Measurements from ENCODE around the gene CSTPP1. TPM values are rescaled to one million over a fixed set of nuclear protein-coding genes. Genes with fewer than 3 reads are reported as not detected.
A peak's percentile ranks its signal among the peaks of the same experiment; 100 is the strongest.

Gene CSTPP1
- total and polyA plus RNA-seq, 2 donors (not counting 1 experiment from before 2014, with no cell fraction given): 15.5 to 34.1 TPM

DNA sequence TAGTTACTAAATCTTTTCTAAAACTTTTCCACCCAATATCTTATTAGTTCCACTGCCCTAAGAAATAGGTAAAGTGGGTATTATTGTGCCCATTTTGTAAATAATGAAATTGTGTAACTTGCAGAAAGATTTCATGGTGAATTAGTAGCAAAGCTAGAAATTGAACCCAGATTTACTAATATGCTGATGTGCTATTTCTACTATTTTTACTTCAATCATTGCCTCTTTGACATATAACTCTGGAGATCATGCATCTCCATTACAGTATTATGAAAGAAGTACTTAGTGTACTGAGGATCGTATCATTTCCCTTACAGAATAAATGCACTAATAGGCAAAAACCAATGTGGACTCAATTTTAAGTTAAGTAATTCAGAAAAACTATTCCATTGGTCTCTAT lies 119.0 kb downstream of the CSTPP1 start:
- no peak for DNase-seq (ENCODE audit: low read depth in 2 of 2)
- no peak overlapping the region for H3K9ac ChIP-seq (ENCODE audit: insufficient read depth, low read length)
- H3K4me3 ChIP-seq (replicated peaks in 1 of 4; ENCODE audit: control extremely low read depth in 1 of 4, insufficient read depth in 1 of 4, low read depth in 3 of 4, low read length in 4 of 4): no peak overlapping the region
- TF ChIP-seq EZH2 (IDR thresholded peaks at IDR 0.05; ENCODE audit: low read length, missing control alignments): no peak
- TF ChIP-seq, protein P1, sequence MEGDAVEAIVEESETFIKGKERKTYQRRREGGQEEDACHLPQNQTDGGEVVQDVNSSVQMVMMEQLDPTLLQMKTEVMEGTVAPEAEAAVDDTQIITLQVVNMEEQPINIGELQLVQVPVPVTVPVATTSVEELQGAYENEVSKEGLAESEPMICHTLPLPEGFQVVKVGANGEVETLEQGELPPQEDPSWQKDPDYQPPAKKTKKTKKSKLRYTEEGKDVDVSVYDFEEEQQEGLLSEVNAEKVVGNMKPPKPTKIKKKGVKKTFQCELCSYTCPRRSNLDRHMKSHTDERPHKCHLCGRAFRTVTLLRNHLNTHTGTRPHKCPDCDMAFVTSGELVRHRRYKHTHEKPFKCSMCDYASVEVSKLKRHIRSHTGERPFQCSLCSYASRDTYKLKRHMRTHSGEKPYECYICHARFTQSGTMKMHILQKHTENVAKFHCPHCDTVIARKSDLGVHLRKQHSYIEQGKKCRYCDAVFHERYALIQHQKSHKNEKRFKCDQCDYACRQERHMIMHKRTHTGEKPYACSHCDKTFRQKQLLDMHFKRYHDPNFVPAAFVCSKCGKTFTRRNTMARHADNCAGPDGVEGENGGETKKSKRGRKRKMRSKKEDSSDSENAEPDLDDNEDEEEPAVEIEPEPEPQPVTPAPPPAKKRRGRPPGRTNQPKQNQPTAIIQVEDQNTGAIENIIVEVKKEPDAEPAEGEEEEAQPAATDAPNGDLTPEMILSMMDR (conservative IDR thresholded peaks at IDR 0.05 in 1 of 2, IDR thresholded peaks at IDR 0.05 in 1 of 2; ENCODE audit: low read depth in 1 of 2, low read length in 2 of 2): no peak
- no peak overlapping the region for H3K4me2 ChIP-seq (ENCODE audit: extremely low read depth, insufficient read depth, low read length)
- no peak overlapping the region for H3K27ac ChIP-seq (ENCODE audit: insufficient read depth, low read length)
- no peaks in the 10 kb centered on the region for H4K20me1 ChIP-seq (ENCODE audit: control insufficient read depth, extremely low read depth, insufficient read depth, low read length)
- H3K9me3 ChIP-seq (ENCODE audit: control insufficient read depth, insufficient read depth, low read depth, low read length): no peaks in the 10 kb centered on the region
- H3K36me3 ChIP-seq (ENCODE audit: control insufficient read depth, insufficient read depth, low read length): no peaks in the 10 kb centered on the region
- H3K27me3 ChIP-seq (ENCODE audit: control insufficient read depth, insufficient read depth, low read length): no peaks in the 10 kb centered on the region
- no peak overlapping the region for H2AFZ ChIP-seq (ENCODE audit: low read length)
- H3K4me1 ChIP-seq (ENCODE audit: control insufficient read depth, extremely low read depth, insufficient read depth, low read length): peaks cover 6% of the 10 kb centered on the region
- H3K79me2 ChIP-seq (ENCODE audit: control insufficient read depth, insufficient read depth, low read length): no peaks in the 10 kb centered on the region

DNA sequence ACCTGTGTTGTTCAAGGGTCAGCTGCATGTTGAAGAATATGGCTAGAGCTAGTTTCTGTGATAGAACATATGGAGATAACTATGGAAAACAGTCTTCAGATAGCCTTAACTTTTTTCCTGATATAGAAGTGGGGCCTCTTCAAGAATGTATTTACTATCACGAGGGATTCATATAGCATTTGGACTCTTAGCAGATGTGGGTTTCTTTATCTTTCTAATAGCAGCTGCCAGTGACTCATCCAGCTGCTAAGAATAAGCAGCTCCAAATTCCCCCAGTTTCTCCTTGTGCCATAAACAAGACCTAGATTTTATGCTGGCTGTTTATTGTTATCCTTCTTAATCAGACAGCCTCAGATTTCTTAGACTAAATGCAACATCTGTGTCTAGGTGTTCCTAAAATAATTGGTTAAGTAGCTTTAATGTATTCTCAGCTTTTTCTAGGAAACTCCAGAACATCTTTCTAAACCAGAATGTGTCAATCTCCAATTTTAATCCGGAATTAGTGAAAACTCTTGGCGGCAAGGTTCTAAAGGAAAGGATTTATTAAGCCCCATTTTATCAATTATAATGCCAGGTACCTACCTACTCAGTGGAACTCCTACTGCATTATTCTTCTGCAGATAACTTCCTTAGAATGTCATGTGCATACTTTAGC lies 119.8 kb downstream of the CSTPP1 start:
- no peak overlapping the region for H3K4me2 ChIP-seq (ENCODE audit: extremely low read depth, insufficient read depth, low read length)

DNA sequence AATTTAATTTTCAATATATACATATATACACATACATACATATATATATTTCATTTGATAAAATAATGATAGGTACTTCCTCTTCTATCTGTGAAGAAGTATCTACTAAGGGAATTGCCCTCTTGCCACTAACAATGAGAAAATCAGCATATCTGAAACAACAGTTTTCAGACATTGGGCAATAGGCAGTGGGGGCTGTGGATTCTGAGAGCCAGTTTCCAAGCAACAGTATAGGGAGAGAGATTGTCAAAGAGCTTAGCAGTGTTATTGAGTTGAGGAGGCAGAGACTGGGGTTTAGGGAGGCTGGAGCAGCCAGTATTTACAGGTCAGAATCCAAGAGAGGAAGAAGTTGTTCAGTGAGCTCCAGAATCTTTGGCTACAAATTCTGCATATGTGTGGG lies 120.8 kb downstream of the CSTPP1 start:
- Histone ChIP-seq H3K36me3 (ENCODE audit: control insufficient read depth, insufficient read depth, low read length) (no peaks in the 10 kb centered on the region), H4K20me1 (ENCODE audit: control insufficient read depth, extremely low read depth, insufficient read depth, low read length) (no peaks in the 10 kb centered on the region), H3K9ac (ENCODE audit: insufficient read depth, low read length) (no peak overlapping the region), H3K4me1 (ENCODE audit: control insufficient read depth, extremely low read depth, insufficient read depth, low read length) (peaks cover 6% of the 10 kb centered on the region), H3K27ac (ENCODE audit: insufficient read depth, low read length) (no peak overlapping the region), H3K4me3 (replicated peaks in 1 of 4; ENCODE audit: control extremely low read depth in 1 of 4, insufficient read depth in 1 of 4, low read depth in 3 of 4, low read length in 4 of 4) (no peak overlapping the region), H3K9me3 (ENCODE audit: control insufficient read depth, insufficient read depth, low read depth, low read length) (no peaks in the 10 kb centered on the region), H3K4me2 (ENCODE audit: extremely low read depth, insufficient read depth, low read length) (no peak overlapping the region), H3K27me3 (ENCODE audit: control insufficient read depth, insufficient read depth, low read length) (no peaks in the 10 kb centered on the region), H3K79me2 (ENCODE audit: control insufficient read depth, insufficient read depth, low read length) (no peaks in the 10 kb centered on the region), H2AFZ (ENCODE audit: low read length) (no peak overlapping the region)
- TF ChIP-seq EZH2 (IDR thresholded peaks at IDR 0.05; ENCODE audit: low read length, missing control alignments): no peak
- TF ChIP-seq, protein P1 (conservative IDR thresholded peaks at IDR 0.05 in 1 of 2, IDR thresholded peaks at IDR 0.05 in 1 of 2; ENCODE audit: low read depth in 1 of 2, low read length in 2 of 2): no peak
- no peak for DNase-seq (ENCODE audit: low read depth in 2 of 2)

More for the DNA sequence above, 119.8 kb downstream of the CSTPP1 start:
- no peak overlapping the region for H3K9ac ChIP-seq (ENCODE audit: insufficient read depth, low read length)
- H3K27ac ChIP-seq (ENCODE audit: insufficient read depth, low read length): no peak overlapping the region
- no peaks in the 10 kb centered on the region for H3K27me3 ChIP-seq (ENCODE audit: control insufficient read depth, insufficient read depth, low read length)
- no peaks in the 10 kb centered on the region for H3K36me3 ChIP-seq (ENCODE audit: control insufficient read depth, insufficient read depth, low read length)
- peaks cover 6% of the 10 kb centered on the region for H3K4me1 ChIP-seq (ENCODE audit: control insufficient read depth, extremely low read depth, insufficient read depth, low read length)
- no peaks in the 10 kb centered on the region for H3K9me3 ChIP-seq (ENCODE audit: control insufficient read depth, insufficient read depth, low read depth, low read length)
- DNase-seq (ENCODE audit: low read depth in 2 of 2): peak; percentile 78 to 87
- H4K20me1 ChIP-seq (ENCODE audit: control insufficient read depth, extremely low read depth, insufficient read depth, low read length): no peaks in the 10 kb centered on the region
- H3K79me2 ChIP-seq (ENCODE audit: control insufficient read depth, insufficient read depth, low read length): no peaks in the 10 kb centered on the region
- no peak overlapping the region for H2AFZ ChIP-seq (ENCODE audit: low read length)
- TF ChIP-seq, protein P1 (conservative IDR thresholded peaks at IDR 0.05 in 1 of 2, IDR thresholded peaks at IDR 0.05 in 1 of 2; ENCODE audit: low read depth in 1 of 2, low read length in 2 of 2): no peak
- no peak for TF ChIP-seq EZH2 (IDR thresholded peaks at IDR 0.05; ENCODE audit: low read length, missing control alignments)
- no peak overlapping the region for H3K4me3 ChIP-seq (replicated peaks in 1 of 4; ENCODE audit: control extremely low read depth in 1 of 4, insufficient read depth in 1 of 4, low read depth in 3 of 4, low read length in 4 of 4)
